ENCODE results near the gene FSD2.

The FSD2 gene

GRCh38 chr15:82805994-82806406 lies at the start of gene FSD2:
TSS of gene FSD2 (minus strand) at chr15:82806069. CDS start at chr15:82787390, 18,679 bp downstream.
- DNase-seq: no peak

- DNase-seq: no peak
Observed at GRCh38 chr15:82854554-82854953, 48.7 kb upstream of the FSD2 start.

GRCh38 chr15:82852941-82853561 lies 47.2 kb upstream of the FSD2 start:
- DNase-seq: no peak

GRCh38 chr15:82851981-82852511 lies 46.2 kb upstream of the FSD2 start:
- no peak for DNase-seq

- no peak for DNase-seq
Observed at GRCh38 chr15:82851306-82851850, 45.5 kb upstream of the FSD2 start.

- DNase-seq: no peak
Observed at GRCh38 chr15:82850731-82851130, 44.9 kb upstream of the FSD2 start.

GRCh38 chr15:82849556-82850512 lies 44.0 kb upstream of the FSD2 start:
- DNase-seq: peak; percentile 40

GRCh38 chr15:82848241-82848993 lies 42.5 kb upstream of the FSD2 start:
- DNase-seq: no peak

- DNase-seq: no peak
Observed at GRCh38 chr15:82847703-82848102, 41.8 kb upstream of the FSD2 start.

- no peak for DNase-seq
Observed at GRCh38 chr15:82846621-82847020, 40.8 kb upstream of the FSD2 start.

GRCh38 chr15:82845686-82846085 lies 39.8 kb upstream of the FSD2 start:
- DNase-seq: no peak

- DNase-seq: no peak
Observed at GRCh38 chr15:82843566-82843965, 37.7 kb upstream of the FSD2 start.

GRCh38 chr15:82840166-82840565 lies 34.3 kb upstream of the FSD2 start:
- no peak for DNase-seq

GRCh38 chr15:82839136-82839535 lies 33.3 kb upstream of the FSD2 start:
- DNase-seq: no peak

GRCh38 chr15:82838096-82838735 lies 32.3 kb upstream of the FSD2 start:
- DNase-seq: no peak

- DNase-seq: no peak
Observed at GRCh38 chr15:82835391-82835917, 29.6 kb upstream of the FSD2 start.

- DNase-seq: no peak
Observed at GRCh38 chr15:82833362-82833682, 27.5 kb upstream of the FSD2 start.

GRCh38 chr15:82832601-82833361 lies 26.9 kb upstream of the FSD2 start:
- no peak for DNase-seq

GRCh38 chr15:82831894-82832600 lies 26.2 kb upstream of the FSD2 start:
- no peak for DNase-seq

- no peak for DNase-seq
Observed at GRCh38 chr15:82830427-82831173, 24.7 kb upstream of the FSD2 start.
